Keratinocyte (primary cell): ENCODE data around the gene PLXNA2. TPM values are rescaled to one million over a fixed set of nuclear protein-coding genes. Genes with fewer than 3 reads are reported as not detected.

Experiments used
- DNase-seq: peaks from one replicate; pipeline ENCODE4 v3.0.0-alpha.2; 2011; ENCODE audit warnings: low read depth, missing footprints, low spot score
- FAIRE-seq: peaks from 2 replicates; lab custom pipeline; 2011; peaks lifted over from hg19 to GRCh38; lab: Jason Lieb, UNC
- H2AFZ ChIP-seq: 2 replicates; pipeline ENCODE4 v1.6.0; 2012; ENCODE audit warnings: low read length, control low read depth, inconsistent platforms; ENCODE audit not compliant: control insufficient read depth
- H3K27ac ChIP-seq: 2 replicates; pipeline ENCODE4 v1.5.1; 2011; ENCODE audit warnings: low read length; ENCODE audit not compliant: control insufficient read depth, insufficient read depth
- H3K27me3 ChIP-seq: 3 replicates; pipeline ENCODE4 v1.6.0; 2011; ENCODE audit warnings: low read length; ENCODE audit not compliant: control insufficient read depth, insufficient read depth; ENCODE audit errors: extremely low read depth
- H3K36me3 ChIP-seq, 2 experiments: 2 replicates in 1 of 2; 3 replicates in 1 of 2; pipeline ENCODE4 v1.5.1; 2011; ENCODE audit warnings: low read length in 2 of 2, mild to moderate bottlenecking in 1 of 2; ENCODE audit not compliant: control insufficient read depth in 2 of 2, insufficient read depth in 2 of 2; ENCODE audit errors: extremely low read depth in 1 of 2
- H3K4me1 ChIP-seq: 3 replicates; pipeline ENCODE4 v1.5.1; 2011; ENCODE audit warnings: low read length; ENCODE audit not compliant: control insufficient read depth, insufficient read depth; ENCODE audit errors: extremely low read depth
- H3K4me2 ChIP-seq: 3 replicates; pipeline ENCODE4 v1.6.0; 2011; ENCODE audit warnings: low read depth, low read length; ENCODE audit not compliant: control insufficient read depth, insufficient read depth; ENCODE audit errors: extremely low read depth
- H3K4me3 ChIP-seq, 3 experiments: fragments of 200-600 bp in 1 of 3; sonication (generic) in 1 of 3; 2 replicates in 2 of 3; 3 replicates in 1 of 3; pipeline ENCODE4 v1.5.1; 2011 to 2016; ENCODE audit warnings: low read length in 3 of 3, mild to moderate bottlenecking in 3 of 3, control low read depth in 2 of 3, inconsistent platforms in 1 of 3, low read depth in 1 of 3, mixed read lengths in 1 of 3, mixed run types in 1 of 3, moderate library complexity in 1 of 3; ENCODE audit not compliant: control insufficient read depth in 2 of 3, insufficient read depth in 2 of 3; ENCODE audit errors: extremely low read depth in 1 of 3
- H3K79me2 ChIP-seq: 2 replicates; pipeline ENCODE4 v1.6.0; 2012; ENCODE audit warnings: low read length; ENCODE audit not compliant: control insufficient read depth, insufficient read depth
- H3K9ac ChIP-seq: 3 replicates; pipeline ENCODE4 v1.6.0; 2011; ENCODE audit warnings: low read length; ENCODE audit not compliant: control insufficient read depth, insufficient read depth; ENCODE audit errors: extremely low read depth
- H3K9me1 ChIP-seq: 3 replicates; pipeline ENCODE4 v1.6.0; 2011; ENCODE audit warnings: low read length; ENCODE audit not compliant: control insufficient read depth, insufficient read depth; ENCODE audit errors: extremely low read depth
- H3K9me3 ChIP-seq: 2 replicates; pipeline ENCODE4 v1.5.1; 2012; ENCODE audit warnings: low read depth, low read length; ENCODE audit not compliant: control insufficient read depth
- H4K20me1 ChIP-seq: 3 replicates; pipeline ENCODE4 v1.6.0; 2011; ENCODE audit warnings: low read length; ENCODE audit not compliant: control insufficient read depth, insufficient read depth; ENCODE audit errors: extremely low read depth
- CTCF ChIP-seq, 3 experiments: IDR thresholded peaks in 1 of 3; conservative IDR thresholded peaks in 1 of 3; optimal IDR thresholded peaks in 1 of 3; 2 replicates in 2 of 3; 3 replicates in 1 of 3; pipeline versions ENCODE3 to v1.5.1; 2011; ENCODE audit warnings: low read length in 3 of 3, mild to moderate bottlenecking in 3 of 3, moderate library complexity in 2 of 3, control low read depth in 1 of 3, inconsistent platforms in 1 of 3; ENCODE audit not compliant: insufficient read depth in 2 of 3; ENCODE audit errors: extremely low read depth in 1 of 3
- EZH2 ChIP-seq: IDR thresholded peaks from one replicate; pipeline ENCODE4 v1.6.1; 2012; ENCODE audit warnings: inconsistent platforms, mild to moderate bottlenecking, low read length, moderate library complexity
- dilution Hi-C: fragments of 300-500 bp; cut with MboI; formaldehyde crosslinking; loops from one replicate; pipeline ENCODE4 v1.7.0; 2020; ENCODE audit warnings: low sequenced_read_pairs; ENCODE audit not compliant: extremely low pct_ligation_motif_present
- polyA plus RNA-seq, 5 experiments: library from polyadenylated mRNA; depleted of rRNA in 3 of 5; stranded (reverse) in 3 of 5; stranded (forward) in 1 of 5; unstranded in 1 of 5; fragments of >200 nt; gene quantifications; 1 replicate in 1 of 5; 2 replicates in 3 of 5; 3 replicates in 1 of 5; pipeline versions ENCODE4 v1.2.1 to v1.2.3, GENCODE V29; 2011 to 2012; ENCODE audit warnings: missing spikeins in 2 of 5, low read depth in 1 of 5, low replicate concordance in 1 of 5

The PLXNA2 gene
- polyA plus RNA-seq, 1 donor (not counting 4 experiments of a cell fraction or from before 2014, with no cell fraction given): 6.7 TPM

GRCh38 chr1:208251015-208251414 lies 6.8 kb upstream of the PLXNA2 start:
- H3K36me3 ChIP-seq: no peaks in the 10 kb centered on the region
- no peaks in the 10 kb centered on the region for H4K20me1 ChIP-seq
- FAIRE-seq (no peak), DNase-seq (no peak)
- dilution Hi-C loops: no loop called here
- H3K9me3 ChIP-seq: no peaks in the 10 kb centered on the region
- H3K27ac ChIP-seq: no peak overlapping the region
- no peaks in the 10 kb centered on the region for H3K9me1 ChIP-seq
- H3K9ac ChIP-seq: no peak overlapping the region
- no peaks in the 10 kb centered on the region for H3K4me1 ChIP-seq
- TF ChIP-seq CTCF (optimal IDR thresholded peaks at IDR 0.05 in 1 of 3, IDR thresholded peaks at IDR 0.05 in 1 of 3, conservative IDR thresholded peaks at IDR 0.05 in 1 of 3; ENCODE audit: extremely low read depth in 1 of 3, insufficient read depth in 2 of 3, low read length in 3 of 3): no peak
- no peak for TF ChIP-seq EZH2
- no peak overlapping the region for H2AFZ ChIP-seq
- H3K4me2 ChIP-seq: no peak overlapping the region
- peaks cover 3% of the 10 kb centered on the region for H3K27me3 ChIP-seq
- H3K79me2 ChIP-seq: no peaks in the 10 kb centered on the region
- H3K4me3 ChIP-seq: no peak overlapping the region

GRCh38 chr1:208250613-208251012 lies 6.4 kb upstream of the PLXNA2 start:
- H3K4me3 ChIP-seq: no peak overlapping the region
- dilution Hi-C loops: no loop called here
- no peak overlapping the region for H3K4me2 ChIP-seq
- H3K9me1 ChIP-seq: no peaks in the 10 kb centered on the region
- TF ChIP-seq CTCF (optimal IDR thresholded peaks at IDR 0.05 in 1 of 3, IDR thresholded peaks at IDR 0.05 in 1 of 3, conservative IDR thresholded peaks at IDR 0.05 in 1 of 3; ENCODE audit: extremely low read depth in 1 of 3, insufficient read depth in 2 of 3, low read length in 3 of 3): no peak
- TF ChIP-seq EZH2: no peak
- no peak for FAIRE-seq
- no peak for DNase-seq
- no peaks in the 10 kb centered on the region for H3K79me2 ChIP-seq
- H3K27ac ChIP-seq: no peak overlapping the region
- H3K36me3 ChIP-seq: no peaks in the 10 kb centered on the region
- no peaks in the 10 kb centered on the region for H3K27me3 ChIP-seq
- no peaks in the 10 kb centered on the region for H4K20me1 ChIP-seq
- no peak overlapping the region for H3K9ac ChIP-seq
- no peaks in the 10 kb centered on the region for H3K9me3 ChIP-seq
- peaks cover under 1% of the 10 kb centered on the region for H3K4me1 ChIP-seq
- no peak overlapping the region for H2AFZ ChIP-seq
